H9 (cell line): ENCODE data around the gene GTF3C1. TPM values are rescaled to one million over a fixed set of nuclear protein-coding genes. Genes with fewer than 3 reads are reported as not detected.

Source experiments
- DNase-seq: peaks from one replicate; pipeline ENCODE4 v3.0.0-alpha.2; 2017
- H2AFZ ChIP-seq: one replicate; pipeline ENCODE4 v1.6.1; 2013; ENCODE audit warnings: mild to moderate bottlenecking, low read length, control low read depth, moderate library complexity
- H2AK5ac ChIP-seq: 2 replicates; pipeline ENCODE4 v1.6.1; 2013; ENCODE audit warnings: low read length, control low read depth, mixed read lengths; ENCODE audit not compliant: insufficient read length
- H2BK120ac ChIP-seq: one replicate; pipeline ENCODE4 v1.6.1; 2013; ENCODE audit warnings: low read depth, mild to moderate bottlenecking, low read length, control low read depth, inconsistent platforms; ENCODE audit not compliant: poor library complexity, severe bottlenecking
- H2BK12ac ChIP-seq: 2 replicates; pipeline ENCODE4 v1.6.1; 2013; ENCODE audit warnings: low read length, control low read depth, mixed read lengths, low read depth; ENCODE audit not compliant: insufficient read length
- H2BK15ac ChIP-seq: 2 replicates; pipeline ENCODE4 v1.6.1; 2013; ENCODE audit warnings: low read depth, low read length, control low read depth
- H2BK20ac ChIP-seq: one replicate; pipeline ENCODE4 v1.6.1; 2013; ENCODE audit warnings: low read depth, mild to moderate bottlenecking, low read length, control low read depth, inconsistent platforms; ENCODE audit not compliant: poor library complexity, severe bottlenecking
- H2BK5ac ChIP-seq: 2 replicates; pipeline ENCODE4 v1.6.1; 2013; ENCODE audit warnings: low read length, control low read depth, mixed read lengths; ENCODE audit not compliant: insufficient read length
- H3K14ac ChIP-seq: 2 replicates; pipeline ENCODE4 v1.6.1; 2013; ENCODE audit warnings: low read length, control low read depth; ENCODE audit not compliant: insufficient read depth
- H3K18ac ChIP-seq: 2 replicates; pipeline ENCODE4 v1.6.1; 2013; ENCODE audit warnings: low read depth, mild to moderate bottlenecking, mixed read lengths, low read length, control low read depth; ENCODE audit not compliant: insufficient read length
- H3K23ac ChIP-seq: 2 replicates; pipeline ENCODE4 v1.6.1; 2013; ENCODE audit warnings: low read length, control low read depth, mixed read lengths, low read depth; ENCODE audit not compliant: insufficient read length
- H3K23me2 ChIP-seq: 2 replicates; pipeline ENCODE4 v1.6.1; 2013; ENCODE audit warnings: low read depth, mild to moderate bottlenecking, mixed read lengths, low read length, control low read depth; ENCODE audit not compliant: insufficient read length, poor library complexity, severe bottlenecking
- H3K27ac ChIP-seq: 2 replicates; pipeline ENCODE4 v1.5.1; 2013; ENCODE audit warnings: low read length, control low read depth, mixed read lengths, low read depth; ENCODE audit not compliant: insufficient read length
- H3K27me3 ChIP-seq: 2 replicates; pipeline ENCODE4 v1.6.1; 2013; ENCODE audit warnings: low read length, control low read depth, inconsistent platforms; ENCODE audit not compliant: insufficient read depth
- H3K4ac ChIP-seq: 2 replicates; pipeline ENCODE4 v1.6.1; 2013; ENCODE audit warnings: low read depth, mild to moderate bottlenecking, control low read depth, inconsistent platforms, low read length, moderate library complexity
- H3K4me1 ChIP-seq: 2 replicates; pipeline ENCODE4 v1.6.1; 2013; ENCODE audit warnings: low read length, control low read depth, inconsistent platforms; ENCODE audit not compliant: insufficient read depth
- H3K4me2 ChIP-seq: 2 replicates; pipeline ENCODE4 v1.6.1; 2013; ENCODE audit warnings: low read length, control low read depth, mixed read lengths; ENCODE audit not compliant: insufficient read length, insufficient read depth
- H3K56ac ChIP-seq: 2 replicates; pipeline ENCODE4 v1.6.1; 2013; ENCODE audit warnings: low read depth, mild to moderate bottlenecking, mixed read lengths, low read length, control low read depth; ENCODE audit not compliant: insufficient read length
- H3K79me1 ChIP-seq: 2 replicates; pipeline ENCODE4 v1.6.1; 2013; ENCODE audit warnings: low read depth, mild to moderate bottlenecking, moderate library complexity, low read length, control low read depth, inconsistent platforms; ENCODE audit not compliant: insufficient read depth, poor library complexity, severe bottlenecking
- H3K79me2 ChIP-seq: 2 replicates; pipeline ENCODE4 v1.6.1; 2013; ENCODE audit warnings: low read length, control low read depth, inconsistent platforms; ENCODE audit not compliant: insufficient read depth
- H3K9ac ChIP-seq: 2 replicates; pipeline ENCODE4 v1.6.1; 2013; ENCODE audit warnings: low read length, control low read depth, mixed read lengths; ENCODE audit not compliant: insufficient read length; ENCODE audit errors: extremely low read depth
- H3K9me3 ChIP-seq: one replicate; pipeline ENCODE4 v1.6.1; 2013; ENCODE audit warnings: low read depth, low read length, inconsistent platforms; ENCODE audit not compliant: control insufficient read depth
- H3T11ph ChIP-seq: one replicate; pipeline ENCODE4 v1.6.1; 2013; ENCODE audit warnings: mild to moderate bottlenecking, low read length, control low read depth, inconsistent platforms
- H4K20me1 ChIP-seq: one replicate; pipeline ENCODE4 v1.6.1; 2013; ENCODE audit not compliant: control insufficient read depth, insufficient read length, insufficient read depth
- H4K5ac ChIP-seq: 2 replicates; pipeline ENCODE4 v1.6.1; 2013; ENCODE audit warnings: low read depth, mild to moderate bottlenecking, mixed read lengths, low read length, control low read depth; ENCODE audit not compliant: insufficient read length
- H4K8ac ChIP-seq: replicated peaks from 2 replicates; pipeline ENCODE4 v1.6.1; 2013; ENCODE audit warnings: low read length, control low read depth, mixed read lengths, low read depth; ENCODE audit not compliant: insufficient read length
- H4K91ac ChIP-seq: 2 replicates; pipeline ENCODE4 v1.6.1; 2013; ENCODE audit warnings: low read depth, mild to moderate bottlenecking, moderate library complexity, mixed read lengths, low read length, control low read depth; ENCODE audit not compliant: insufficient read length
- H3K27ac Mint-ChIP-seq, 3 experiments: 2 replicates in 2 of 3; 3 replicates in 1 of 3; pipeline ENCODE4 v1.8.0; 2020 to 2021; ENCODE audit warnings: mixed read lengths in 3 of 3, mild to moderate bottlenecking in 1 of 3, moderate library complexity in 1 of 3
- H3K27me3 Mint-ChIP-seq: 2 replicates; pipeline ENCODE4 v1.8.0; 2021; ENCODE audit warnings: low read depth, mild to moderate bottlenecking, moderate library complexity, mixed read lengths
- H3K36me3 Mint-ChIP-seq, 3 experiments: 2 replicates in 2 of 3; 3 replicates in 1 of 3; pipeline ENCODE4 v1.8.0; 2020 to 2021; ENCODE audit warnings: low read depth in 3 of 3, mixed read lengths in 3 of 3; ENCODE audit not compliant: insufficient read depth in 1 of 3
- H3K4me1 Mint-ChIP-seq, 2 experiments: 2 replicates each; pipeline ENCODE4 v1.8.0; 2020; ENCODE audit warnings: mixed read lengths in 2 of 2
- H3K4me3 Mint-ChIP-seq, 2 experiments: 2 replicates in 1 of 2; 3 replicates in 1 of 2; pipeline ENCODE4 v1.8.0; 2020 to 2021; ENCODE audit warnings: mild to moderate bottlenecking in 2 of 2, mixed read lengths in 2 of 2, moderate library complexity in 1 of 2
- H3K9me3 Mint-ChIP-seq, 2 experiments: 2 replicates in 1 of 2; 3 replicates in 1 of 2; pipeline ENCODE4 v1.8.0; 2020; ENCODE audit warnings: mild to moderate bottlenecking in 2 of 2, mixed read lengths in 2 of 2, moderate library complexity in 1 of 2
- CTCF ChIP-seq: fragments of 200-600 bp; sonication (generic); conservative IDR thresholded peaks from 3 replicates; pipeline ENCODE4 v1.8.0; 2021; ENCODE audit warnings: antibody characterized with exemption, mild to moderate bottlenecking
- WGBS: extraction: QIAGEN DNeasy Blood & Tissue Kit; methylation state at CpG from one replicate; pipeline ENCODE4 v1.1.7; 2013; ENCODE audit warnings: missing lambda C conversion rate, low lambda C conversion rate, mixed read lengths; ENCODE audit not compliant: insufficient read length; ENCODE audit errors: extremely low coverage; 5-methylcytosine and 5-hydroxymethylcytosine counted together
- total RNA-seq: library from RNA; stranded (reverse); gene quantifications from 2 replicates; pipeline ENCODE4 v1.2.1, GENCODE V29; 2021

Gene GTF3C1
- total RNA-seq, 1 experiment from 2014 or later = 113 TPM

- Histone ChIP-seq H2BK12ac (no peak overlapping the region), H2BK5ac (no peak overlapping the region), H3K23me2 (no peaks in the 10 kb centered on the region), H3K79me2 (no peaks in the 10 kb centered on the region), H2AK5ac (no peak overlapping the region), H2BK20ac (no peak overlapping the region), H3K27ac (no peak overlapping the region), H3K4me2 (no peak overlapping the region), H3K79me1 (no peaks in the 10 kb centered on the region), H3K9ac (no peak overlapping the region), H3K56ac (no peak overlapping the region), H2BK120ac (no peak overlapping the region), H3K27me3 (no peaks in the 10 kb centered on the region), H3K4ac (no peak overlapping the region), H4K5ac (no peak overlapping the region), H3K14ac (no peak overlapping the region), H3K4me1 (no peaks in the 10 kb centered on the region), H4K8ac (no peak overlapping the region), H3K18ac (no peak overlapping the region), H2BK15ac (no peak overlapping the region), H4K20me1 (no peaks in the 10 kb centered on the region), H4K91ac (no peak overlapping the region), H2AFZ (no peak overlapping the region), H3T11ph (no peak overlapping the region), H3K23ac (no peak overlapping the region), H3K9me3 (no peaks in the 10 kb centered on the region)
- Mint-ChIP-seq H3K4me3 (no peak overlapping the region), H3K27me3 (no peaks in the 10 kb centered on the region), H3K27ac (peak overlapping the region in 2 of 3 experiments; percentile 34 to 86; a peak in 2 of 7 replicates), H3K4me1 (peaks cover 4 to 9% of the 10 kb centered on the region in 2 experiments; a peak in 3 of 4 replicates), H3K36me3 (peaks cover 7 to 66% (median 52%) of the 10 kb centered on the region in 3 experiments; a peak in 6 of 7 replicates), H3K9me3 (no peaks in the 10 kb centered on the region)
- no peak for DNase-seq
- WGBS = no CpG with 5 or more reads among the region's 16 CpGs
- no peak for TF ChIP-seq CTCF
Observed at GRCh38 chr16:27520982-27521673, 28.6 kb downstream of the GTF3C1 start.
